HS-5 (cell line): ENCODE measurements around the gene SLC16A6.
"Not testable (repeated sequence)": the region's sequence is repeated elsewhere in the genome, so short reads cannot be mapped to it uniquely, and the experiment has no call there.

Experiments used
- DNase-seq: peaks from one replicate; pipeline ENCODE4 v3.0.0-alpha.2; 2012; ENCODE audit warnings: low read depth

Gene SLC16A6

DNA sequence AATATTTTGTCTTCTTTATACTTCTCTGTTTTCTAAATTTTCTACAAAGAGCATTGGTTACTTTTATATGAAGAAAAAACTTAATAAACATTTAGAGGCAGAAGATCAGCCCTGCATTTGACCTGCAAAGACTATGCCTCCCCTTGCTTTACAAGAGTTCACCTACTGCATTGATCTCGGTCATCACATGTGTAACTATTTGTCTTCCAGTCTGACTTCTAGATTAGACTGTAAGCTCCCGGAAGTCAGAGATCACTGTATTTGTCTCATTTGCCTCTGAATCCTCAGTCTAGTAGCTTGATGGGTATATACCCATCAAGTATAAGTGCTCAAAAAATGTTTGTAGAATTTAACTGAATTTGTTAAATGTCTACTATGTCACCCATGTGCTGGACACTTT lies 70.7 kb downstream of the SLC16A6 start:
- DNase-seq = not testable (repeated sequence)

DNA sequence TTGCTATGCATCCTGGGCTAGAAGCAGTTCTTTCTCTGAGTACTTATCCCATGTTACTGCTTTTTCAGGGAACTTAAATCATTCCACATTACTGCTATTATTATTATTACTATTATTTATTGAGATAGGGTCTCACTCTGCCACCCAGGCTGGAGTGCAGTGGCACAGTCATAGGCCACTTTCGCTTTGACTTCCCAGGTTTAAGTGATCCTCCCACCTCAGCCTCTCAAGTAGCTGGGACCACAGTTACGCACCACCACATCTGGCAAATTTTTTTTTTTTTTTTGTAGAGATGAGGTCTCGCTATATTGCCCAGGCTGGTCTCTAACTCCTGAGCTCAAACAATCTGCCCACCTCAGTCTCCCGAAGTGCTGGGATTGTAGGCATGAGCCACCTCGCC lies 71.5 kb downstream of the SLC16A6 start:
- DNase-seq = not testable (repeated sequence)
